IPS DF 19.7 (cell line): ENCODE measurements around the gene MRPS14.

Experiments used
- DNase-seq: peaks from one replicate; pipeline ENCODE4 v3.0.0-alpha.2; 2013; ENCODE audit warnings: low read depth, low spot score

The MRPS14 gene

GRCh38 chr1:174988539-174988938 lies 34.7 kb downstream of the MRPS14 start:
- no peak for DNase-seq

DNA sequence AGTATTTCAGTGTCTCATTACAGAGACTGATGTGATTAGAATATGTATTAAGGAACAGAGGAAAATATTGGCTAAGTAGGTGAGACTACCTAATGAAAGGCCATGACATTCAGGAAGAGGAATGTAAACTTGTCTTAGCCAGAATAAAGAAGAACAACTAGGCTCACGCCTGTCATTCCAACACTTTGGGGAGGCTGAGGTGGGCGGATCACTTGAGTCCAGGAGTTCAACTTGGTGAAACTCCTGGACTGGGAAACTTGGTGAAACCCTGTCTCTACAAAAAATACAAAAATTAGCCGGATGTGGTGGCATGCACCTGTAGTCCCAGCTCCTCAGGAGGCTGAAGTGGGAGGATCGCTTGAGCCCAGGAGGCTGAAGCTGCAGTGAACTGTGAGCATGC lies 38.3 kb downstream of the MRPS14 start:
- DNase-seq, result no peak

DNA sequence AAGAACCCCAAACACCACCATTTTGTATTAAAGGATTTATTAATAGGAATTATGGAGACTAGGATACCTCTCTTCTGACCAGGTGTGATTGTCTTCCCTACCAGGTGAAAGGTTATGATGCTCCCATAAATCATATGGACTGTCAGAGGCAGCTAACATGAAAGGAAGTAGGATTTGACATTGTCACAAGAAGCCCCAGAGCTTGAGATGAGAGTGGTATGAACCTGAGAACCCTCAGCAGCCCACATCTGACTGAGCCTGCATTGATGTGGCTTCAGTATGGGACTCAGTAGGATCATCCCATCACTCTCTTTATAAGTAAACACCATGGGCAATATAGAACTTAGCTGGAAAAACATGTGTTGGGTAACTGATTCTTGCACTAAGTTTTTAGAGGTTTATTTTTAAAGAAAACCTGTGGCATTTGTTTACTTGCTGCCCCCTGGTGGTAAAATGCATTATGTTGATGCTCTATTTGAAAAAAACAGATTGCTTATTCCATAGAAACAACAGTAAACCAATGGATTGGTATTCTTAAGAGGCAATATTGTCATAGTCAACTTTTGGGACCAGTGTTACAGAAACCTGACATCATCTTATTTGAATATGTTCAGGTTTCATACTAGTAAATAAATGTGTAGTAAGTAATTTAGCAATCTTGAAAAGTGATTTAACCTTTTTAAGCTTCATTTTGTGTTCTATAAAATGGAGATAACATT lies 40.1 kb downstream of the MRPS14 start:
- DNase-seq, result no peak

- DNase-seq, result no peak
Observed at GRCh38 chr1:174976436-174977108, 46.7 kb downstream of the MRPS14 start.

- DNase-seq, result no peak
Observed at GRCh38 chr1:174975764-174976163, 47.5 kb downstream of the MRPS14 start.

DNA sequence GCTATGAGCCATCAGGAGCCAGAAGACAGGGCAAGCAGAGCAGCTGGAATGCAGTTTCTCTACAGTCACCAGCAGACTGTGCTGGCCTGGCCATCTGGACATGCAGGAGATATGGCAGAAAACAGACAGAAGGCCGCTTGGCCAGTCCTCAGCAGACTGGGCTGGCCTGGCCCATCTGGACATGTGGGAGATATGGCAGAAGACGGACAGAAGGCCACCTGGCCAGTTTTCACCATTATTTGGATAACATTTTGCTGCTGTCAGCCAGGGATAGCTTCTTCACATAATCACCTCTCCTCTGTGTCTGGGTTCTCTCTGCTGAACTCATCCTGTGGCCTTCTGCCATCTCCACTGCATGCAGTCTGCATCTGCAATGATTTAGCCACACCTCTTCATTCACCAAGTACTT lies 48.5 kb downstream of the MRPS14 start:
- DNase-seq, result no peak

DNA sequence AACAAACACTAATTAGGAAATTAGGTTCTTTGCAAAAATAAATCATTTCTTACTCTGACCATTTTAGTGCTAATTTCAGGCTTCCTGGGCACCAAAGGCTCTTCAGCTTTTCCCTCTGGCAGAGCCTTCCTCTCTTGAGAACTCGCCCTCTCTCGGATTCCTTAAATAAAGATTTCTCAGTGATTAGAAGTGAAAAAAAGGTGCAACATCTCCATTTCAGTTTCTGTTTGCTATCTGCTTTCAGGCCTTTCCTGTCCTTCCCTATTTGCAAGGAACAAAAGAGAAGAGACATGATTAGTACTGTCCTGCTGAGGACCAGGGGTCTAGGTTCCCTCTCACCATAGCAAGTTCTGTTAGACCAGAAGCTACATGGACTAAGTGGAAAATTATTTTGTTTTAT lies 51.3 kb downstream of the MRPS14 start:
- DNase-seq, result no peak

DNA sequence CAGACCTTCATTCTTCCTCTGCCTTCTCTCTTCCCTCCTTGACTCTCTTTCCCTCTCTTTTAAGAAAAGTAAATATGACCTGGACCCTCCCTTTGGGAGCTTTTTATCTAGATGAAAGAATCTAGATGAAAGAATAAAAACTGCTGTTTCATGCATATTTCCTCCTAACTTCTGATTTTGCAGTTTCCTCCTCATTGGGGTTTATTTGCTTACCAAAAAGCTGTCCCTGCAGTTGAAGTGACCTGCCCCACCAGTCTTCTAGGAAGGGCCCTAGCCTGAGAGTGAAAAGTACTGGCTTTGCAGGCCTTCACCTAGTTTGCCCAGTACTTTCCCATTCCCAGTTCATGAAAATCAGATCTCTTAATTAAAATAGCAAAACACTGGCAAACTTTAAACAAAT lies 51.8 kb downstream of the MRPS14 start:
- DNase-seq, result no peak

DNA sequence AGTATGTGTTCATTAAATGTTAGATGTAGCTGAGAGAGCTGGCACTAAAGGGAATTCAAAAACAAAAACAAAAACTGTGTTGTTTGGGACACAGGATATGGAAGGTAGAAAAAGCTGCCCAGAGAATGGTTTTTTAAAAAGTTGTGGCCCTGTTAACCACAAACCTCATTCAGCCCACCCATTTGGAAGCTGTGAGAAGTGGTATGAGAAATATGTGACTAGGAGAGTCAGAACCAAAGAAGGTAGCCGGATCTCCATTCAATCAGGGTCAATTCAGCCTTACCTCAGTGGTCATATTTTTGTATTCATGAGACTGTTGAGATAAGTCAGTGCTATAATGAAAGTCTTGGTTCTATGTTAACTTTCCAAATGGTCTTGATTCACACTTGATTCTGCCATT lies 53.2 kb downstream of the MRPS14 start:
- no peak for DNase-seq

GRCh38 chr1:174968750-174969244 lies 54.4 kb downstream of the MRPS14 start:
- DNase-seq, result no peak

DNA sequence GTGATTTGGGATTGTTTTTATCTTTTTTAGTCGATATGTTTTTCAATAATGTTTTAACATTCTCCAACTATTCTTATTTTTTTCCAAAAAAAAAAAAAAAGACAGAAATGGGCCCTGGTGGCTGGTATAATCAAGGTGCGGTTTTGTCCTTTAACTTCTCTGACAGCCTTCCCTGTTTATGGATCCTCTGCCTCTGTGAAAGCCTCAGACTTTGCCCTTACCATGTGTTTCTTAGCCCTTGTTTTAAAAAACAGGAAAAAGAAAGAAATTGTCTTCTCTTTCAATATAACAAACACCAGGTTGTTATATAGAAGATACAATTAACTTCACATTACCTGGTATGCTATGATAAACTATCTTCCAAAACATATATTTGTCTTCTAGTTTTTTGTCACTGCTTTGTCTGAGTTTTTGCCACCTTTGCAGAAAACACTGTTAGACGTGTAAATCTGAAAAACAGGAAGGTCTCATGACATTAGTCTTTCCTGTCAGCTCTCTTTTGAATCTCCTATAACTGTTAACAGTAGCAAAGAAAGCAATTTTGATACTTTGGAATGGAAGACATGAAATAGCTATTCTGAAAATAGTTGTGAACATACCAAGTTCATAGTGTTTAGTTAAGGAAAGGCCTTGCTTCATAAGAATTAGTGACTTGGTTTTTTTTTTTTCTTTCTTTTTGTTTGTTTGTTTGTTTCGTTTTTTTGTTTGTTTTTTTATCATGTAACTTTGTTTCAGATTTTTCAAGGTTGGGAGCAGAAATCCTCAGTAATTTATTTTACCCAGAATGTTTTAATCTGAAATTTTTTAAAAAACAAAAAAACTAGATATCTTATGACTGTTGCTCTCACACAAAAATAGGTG lies 55.1 kb downstream of the MRPS14 start:
- DNase-seq, result no peak

DNA sequence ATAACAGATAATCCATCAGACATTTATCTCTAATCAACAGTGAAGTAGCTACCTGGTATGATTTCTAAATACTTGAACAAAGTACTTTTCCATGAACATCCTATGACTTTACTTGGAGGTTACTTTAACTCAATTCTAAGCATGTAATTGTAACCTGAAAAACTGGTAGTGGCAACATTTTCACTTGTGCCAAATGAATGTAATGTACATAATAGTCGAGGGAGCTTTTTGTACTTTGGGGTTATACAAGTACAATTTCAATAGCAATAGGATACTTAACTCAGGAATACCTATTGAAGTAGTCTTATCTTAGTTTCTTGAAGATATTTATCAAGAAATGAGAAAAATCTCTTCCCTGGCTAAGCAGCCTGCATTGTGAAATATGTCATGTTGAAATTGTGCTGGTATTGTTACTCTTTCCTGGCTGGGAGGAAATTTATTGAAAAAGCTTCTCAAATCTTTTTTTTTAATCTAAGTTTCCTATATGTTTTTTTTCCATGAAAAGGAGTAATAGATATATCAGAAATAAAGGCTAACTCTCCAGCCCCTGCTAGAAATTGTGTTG lies 57.1 kb downstream of the MRPS14 start:
- DNase-seq, result no peak

- DNase-seq, result no peak
Observed at GRCh38 chr1:174965362-174966007, 57.7 kb downstream of the MRPS14 start.

- no peak for DNase-seq
Observed at GRCh38 chr1:174964972-174965361, 58.3 kb downstream of the MRPS14 start.

DNA sequence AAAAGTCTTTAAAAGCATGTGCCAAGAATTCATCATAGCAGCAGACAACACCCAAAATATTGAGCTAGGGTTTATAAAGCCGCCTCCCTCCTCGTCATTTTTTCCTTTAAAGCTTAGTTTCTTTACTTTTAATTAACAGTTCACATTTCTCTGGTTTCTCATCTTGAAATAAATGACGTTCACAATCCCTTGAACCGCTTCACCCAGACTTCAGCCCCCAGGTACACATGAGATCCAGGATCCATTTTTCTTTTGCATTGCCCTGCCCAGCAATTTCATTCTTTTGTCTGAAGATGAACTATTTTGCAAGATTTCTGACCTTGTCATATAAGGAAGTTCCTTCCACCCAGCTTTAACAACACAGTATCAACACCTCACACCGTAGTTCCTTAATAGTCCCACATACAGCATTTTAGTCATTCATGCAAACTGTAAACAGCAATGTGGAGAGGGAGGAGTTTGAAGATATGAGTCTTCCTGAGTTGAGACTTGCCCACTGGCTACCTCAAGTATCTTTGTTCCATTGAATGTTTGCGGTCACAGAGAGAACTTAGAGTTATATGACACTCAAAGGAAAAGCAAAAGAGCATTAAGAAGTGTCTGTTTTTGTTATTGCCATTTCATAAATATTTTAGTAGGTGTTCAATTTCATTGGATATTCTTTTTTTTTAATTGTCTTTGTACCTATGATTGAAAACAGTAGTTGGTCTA lies 58.8 kb downstream of the MRPS14 start:
- DNase-seq, result no peak

DNA sequence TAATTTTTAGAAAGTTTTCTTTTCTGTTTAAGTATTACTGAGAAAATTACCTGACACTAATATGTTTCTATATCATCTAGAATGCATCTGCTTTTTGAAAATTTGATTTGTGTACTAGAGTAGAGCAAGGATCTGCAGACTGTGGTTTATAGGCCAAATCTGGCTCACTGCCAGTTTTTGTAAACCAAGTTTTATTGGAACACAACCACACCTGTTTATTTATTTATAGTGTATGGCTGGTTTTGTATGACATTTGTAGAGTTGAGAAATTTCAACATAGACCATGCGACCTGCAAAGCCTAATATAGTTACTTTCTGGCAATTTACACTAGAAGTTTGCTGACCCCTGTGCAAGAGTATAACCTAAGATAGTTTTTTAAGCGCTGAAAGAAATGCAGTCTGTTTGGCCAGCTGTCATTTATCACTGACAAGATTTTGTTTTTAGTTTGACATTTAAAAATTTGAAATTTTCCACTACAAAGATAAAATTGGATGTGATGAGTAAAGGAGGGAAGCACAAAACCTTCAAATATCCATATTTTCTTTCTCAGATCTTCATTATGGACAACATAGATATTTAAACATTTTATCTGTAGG lies 59.6 kb downstream of the MRPS14 start:
- DNase-seq, result no peak
